Spleen (tissue), 11 donors: ENCODE data around the gene TBL1X. TPM values are rescaled to one million over a fixed set of nuclear protein-coding genes. Genes with fewer than 3 reads are reported as not detected.

Source experiments
- DNase-seq: peaks from one replicate; pipeline ENCODE4 v3.0.0-alpha.2; 2020
- H3K27ac ChIP-seq, 8 donors: fragments of 200-600 bp; sonication (generic) in 7 of 8; 1 replicate in 4 of 8; 2 replicates in 4 of 8; pipeline versions ENCODE4 v1.5.0 to v1.8.0; 2016 to 2021; ENCODE audit warnings: inconsistent platforms in 4 of 8, mild to moderate bottlenecking in 4 of 8, moderate library complexity in 1 of 8
- H3K27me3 ChIP-seq, 7 donors: fragments of 200-600 bp; sonication (generic) in 6 of 7; replicated peaks in 1 of 7; 1 replicate in 4 of 7; 2 replicates in 3 of 7; pipeline versions ENCODE4 v1.5.0 to v1.8.0; 2016 to 2021; ENCODE audit warnings: inconsistent platforms in 3 of 7, mild to moderate bottlenecking in 1 of 7
- H3K36me3 ChIP-seq, 6 donors: fragments of 200-600 bp; sonication (generic) in 5 of 6; 1 replicate in 4 of 6; 2 replicates in 2 of 6; pipeline versions ENCODE4 v1.5.0 to v1.8.0; 2016 to 2021; ENCODE audit warnings: inconsistent platforms in 2 of 6
- H3K4me1 ChIP-seq, 6 donors: fragments of 200-600 bp; sonication (generic) in 5 of 6; 1 replicate in 3 of 6; 2 replicates in 3 of 6; pipeline versions ENCODE4 v1.5.0 to v1.8.0; 2016 to 2021; ENCODE audit warnings: inconsistent platforms in 3 of 6
- H3K4me3 ChIP-seq, 8 donors: fragments of 200-600 bp; sonication (generic) in 7 of 8; 1 replicate in 4 of 8; 2 replicates in 4 of 8; pipeline versions ENCODE4 v1.5.0 to v1.8.0; 2016 to 2021; ENCODE audit warnings: inconsistent platforms in 4 of 8, mild to moderate bottlenecking in 4 of 8, moderate library complexity in 2 of 8
- H3K9me3 ChIP-seq, 8 donors: fragments of 200-600 bp; sonication (generic) in 7 of 8; 1 replicate in 4 of 8; 2 replicates in 4 of 8; pipeline versions ENCODE4 v1.5.0 to v1.8.0; 2016 to 2021; ENCODE audit warnings: inconsistent platforms in 4 of 8
- CTCF ChIP-seq, 11 experiments: fragments of 200-600 bp in 7 of 11; fragments of 450-650 bp in 4 of 11; sonication (generic) in 4 of 11; IDR thresholded peaks in 8 of 11; conservative IDR thresholded peaks in 3 of 11; 1 replicate in 7 of 11; 2 replicates in 4 of 11; pipeline versions ENCODE4 v1.4.0 to v1.8.0; 2016 to 2021; ENCODE audit warnings: antibody characterized with exemption in 11 of 11, inconsistent platforms in 4 of 11, mild to moderate bottlenecking in 1 of 11
- POLR2A ChIP-seq, 3 donors: fragments of 450-650 bp; IDR thresholded peaks; one replicate each; pipeline ENCODE4 v1.5.1; 2017; ENCODE audit warnings: antibody characterized with exemption in 3 of 3, mild to moderate bottlenecking in 1 of 3
- POLR2AphosphoS5 ChIP-seq, 3 donors: sonication (generic); formaldehyde crosslinking; IDR thresholded peaks; one replicate each; pipeline ENCODE4 v1.5.1; 2017; ENCODE audit warnings: antibody characterized with exemption in 3 of 3
- WGBS, 5 donors: extraction: QIAGEN DNeasy Blood & Tissue Kit in 3 of 5; methylation state at CpG; one replicate each; pipeline versions ENCODE4 v1.1.5 to v1.1.7; 2013 to 2018; 5-methylcytosine and 5-hydroxymethylcytosine counted together
- intact Hi-C: fragments of 100-400 bp; cut with DNase I; formaldehyde crosslinking; loops from one replicate; pipeline ENCODE4 v1.15.0; 2023; ENCODE audit warnings: low total_unique reads
- polyA plus RNA-seq, 3 donors: library from polyadenylated mRNA; stranded (reverse); fragments of 200-250 nt; gene quantifications; one replicate each; pipeline ENCODE4 v1.2.1, GENCODE V29; 2013
- total RNA-seq, 7 donors: library from RNA; depleted of rRNA in 3 of 7; stranded (reverse); fragments of >200 nt in 3 of 7; fragmentation: NEBNext Ultra II Directional in 4 of 7; extraction: Animal tissue kit (Norgen Biotek cat#: 25700) in 4 of 7; gene quantifications; one replicate each; pipeline versions ENCODE4 v1.1.0 to v1.2.1, GENCODE V29; 2016 to 2021
- donor health status: healthy with polysubstance abuse.
- donor health status: DM: no; HTN: no; CAD: no; lungs with moderate emphysema.
- donor health status: DM: no; HTN: no; CAD: no.
- donor health status: Bipolar disorder and iron deficiency.
- donor health status: healthy.
- donor health status: DM: no; HTN: no; CAD: no.
- donor health status: DM: yes; HTN: yes; CAD: no.

The TBL1X gene
- total and polyA plus RNA-seq, 10 donors: 3.0 to 37.2 (median 21.4) TPM

GRCh38 chrX:9539605-9540387 is 74.9 kb downstream of the TBL1X start:
- H3K9me3 ChIP-seq: no peaks in the 10 kb centered on the region
- H3K4me3 ChIP-seq: no peak overlapping the region
- intact Hi-C loops: no loop called here
- no peak overlapping the region for H3K27ac ChIP-seq
- TF ChIP-seq POLR2AphosphoS5 (IDR thresholded peaks at IDR 0.05) (no peak), CTCF (IDR thresholded peaks at IDR 0.05 in 8 of 11, conservative IDR thresholded peaks at IDR 0.05 in 3 of 11) (no peak), POLR2A (IDR thresholded peaks at IDR 0.05) (no peak)
- peaks cover 0 to 5% (median 0%) of the 10 kb centered on the region in 7 donors for H3K27me3 ChIP-seq
- no peak for DNase-seq
- H3K36me3 ChIP-seq: peaks cover 0 to 6% (median 0%) of the 10 kb centered on the region in 6 donors
- H3K4me1 ChIP-seq: peaks cover 0 to 15% (median 8%) of the 10 kb centered on the region in 6 donors
- WGBS, 5 donors: 78 to 94% (median 84%) methylated on average over 5 of the region's 5 CpGs

GRCh38 chrX:9542106-9542760 is 77.4 kb downstream of the TBL1X start:
- DNase-seq: no peak
- H3K9me3 ChIP-seq: no peaks in the 10 kb centered on the region
- no peak overlapping the region for H3K4me3 ChIP-seq
- H3K27ac ChIP-seq: no peak overlapping the region
- TF ChIP-seq POLR2AphosphoS5 (IDR thresholded peaks at IDR 0.05) (no peak), POLR2A (IDR thresholded peaks at IDR 0.05) (no peak), CTCF (IDR thresholded peaks at IDR 0.05 in 8 of 11, conservative IDR thresholded peaks at IDR 0.05 in 3 of 11) (no peak)
- no peaks in the 10 kb centered on the region for H3K36me3 ChIP-seq
- H3K27me3 ChIP-seq: no peaks in the 10 kb centered on the region
- 85 to 97% (median 94%) methylated on average over 12 to 13 of the region's 13 CpGs for WGBS, 5 donors
- no peaks in the 10 kb centered on the region for H3K4me1 ChIP-seq
- intact Hi-C loops: no loop called here

- H3K36me3 ChIP-seq: no peaks in the 10 kb centered on the region
- H3K27ac ChIP-seq: no peak overlapping the region
- no peak for DNase-seq
- no peak overlapping the region for H3K4me3 ChIP-seq
- no peaks in the 10 kb centered on the region for H3K27me3 ChIP-seq
- H3K4me1 ChIP-seq: no peaks in the 10 kb centered on the region
- WGBS, 5 donors: 70 to 92% (median 78%) methylated on average over 6 to 12 of the region's 12 CpGs
- intact Hi-C loops: no loop called here
- TF ChIP-seq POLR2AphosphoS5 (IDR thresholded peaks at IDR 0.05) (no peak), CTCF (IDR thresholded peaks at IDR 0.05 in 8 of 11, conservative IDR thresholded peaks at IDR 0.05 in 3 of 11) (no peak), POLR2A (IDR thresholded peaks at IDR 0.05) (no peak)
- no peaks in the 10 kb centered on the region for H3K9me3 ChIP-seq
These were observed 77.9 kb downstream of the TBL1X start for GRCh38 chrX:9542761-9543111.

GRCh38 chrX:9555354-9555753 is 90.5 kb downstream of the TBL1X start:
- intact Hi-C loops: no loop called here
- Histone ChIP-seq H3K27me3 (no peaks in the 10 kb centered on the region), H3K9me3 (no peaks in the 10 kb centered on the region), H3K36me3 (no peaks in the 10 kb centered on the region), H3K27ac (no peak overlapping the region), H3K4me1 (no peaks in the 10 kb centered on the region), H3K4me3 (no peak overlapping the region)
- DNase-seq: no peak
- 59 to 77% (median 66%) methylated on average over 2 of the region's 2 CpGs for WGBS, 5 donors
- no peak for TF ChIP-seq POLR2A (IDR thresholded peaks at IDR 0.05)
- TF ChIP-seq CTCF (IDR thresholded peaks at IDR 0.05 in 8 of 11, conservative IDR thresholded peaks at IDR 0.05 in 3 of 11): no peak
- TF ChIP-seq POLR2AphosphoS5 (IDR thresholded peaks at IDR 0.05): no peak
